Fibroblast of skin of scalp (primary cell): ENCODE measurements around the gene OR13C2. TPM values are rescaled to one million over a fixed set of nuclear protein-coding genes. Genes with fewer than 3 reads are reported as not detected.
"Not testable (repeated sequence)": the region's sequence is repeated elsewhere in the genome, so short reads cannot be mapped to it uniquely, and the experiment has no call there.

Source experiments
- DNase-seq: peaks from one replicate; pipeline ENCODE4 v3.0.0-alpha.2; 2013
- polyA plus RNA-seq, 2 experiments: library from polyadenylated mRNA; unstranded; fragments of 120-200 nt; gene quantifications; one replicate each; pipeline ENCODE4 v1.2.1, GENCODE V29; 2013; ENCODE audit not compliant: insufficient read length in 2 of 2

OR13C2 gene, protein sequence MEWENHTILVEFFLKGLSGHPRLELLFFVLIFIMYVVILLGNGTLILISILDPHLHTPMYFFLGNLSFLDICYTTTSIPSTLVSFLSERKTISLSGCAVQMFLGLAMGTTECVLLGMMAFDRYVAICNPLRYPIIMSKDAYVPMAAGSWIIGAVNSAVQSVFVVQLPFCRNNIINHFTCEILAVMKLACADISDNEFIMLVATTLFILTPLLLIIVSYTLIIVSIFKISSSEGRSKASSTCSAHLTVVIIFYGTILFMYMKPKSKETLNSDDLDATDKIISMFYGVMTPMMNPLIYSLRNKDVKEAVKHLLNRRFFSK
- not detected for polyA plus RNA-seq (2013, experiment 1 of 2; ENCODE audit: insufficient read length)
- not detected for polyA plus RNA-seq (2013, experiment 2 of 2; ENCODE audit: insufficient read length)

DNA sequence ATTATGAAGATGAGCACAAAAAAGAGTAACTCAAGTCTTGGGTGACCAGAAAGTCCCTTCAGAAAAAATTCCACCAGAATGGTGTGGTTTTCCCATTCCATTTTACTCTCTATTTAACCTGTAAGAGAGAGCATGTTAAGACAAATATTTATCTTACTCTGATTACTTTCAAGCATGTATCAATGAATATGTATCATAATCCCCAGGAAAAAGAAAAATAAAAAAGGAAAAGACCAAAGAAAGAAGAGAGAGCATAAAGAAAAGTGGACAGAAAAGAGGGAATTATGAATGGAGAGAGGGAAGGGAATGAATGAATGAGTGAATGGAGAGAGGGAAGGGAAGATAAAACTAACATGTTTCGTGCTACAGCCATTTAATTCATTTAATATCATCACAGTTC is at the start of gene OR13C2:
OR13C2 (minus strand) TSS at position 101 of the 400 bp plus-strand sequence; CDS start at position 101, 0 bp downstream.
- DNase-seq, result not testable (repeated sequence)

DNA sequence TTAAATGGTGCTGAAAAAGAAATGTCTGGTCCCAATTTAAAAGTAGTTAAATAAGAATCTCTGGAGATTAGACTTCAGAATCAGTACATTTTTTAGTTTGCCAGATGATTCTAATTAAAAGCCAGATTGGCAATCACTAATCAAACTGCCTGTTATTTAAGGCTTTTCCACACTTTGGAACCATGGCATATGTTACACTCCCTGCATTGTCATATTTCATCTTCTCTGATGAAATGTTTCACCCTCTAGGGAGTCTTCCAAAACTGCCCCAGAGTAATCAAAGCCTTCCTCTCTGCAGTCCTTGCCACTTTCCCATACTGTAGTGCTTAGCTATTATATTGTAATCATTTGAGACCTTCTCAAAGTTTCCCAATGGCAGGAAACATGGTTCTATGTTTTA is 30.0 kb upstream of the OR13C2 start:
- no peak for DNase-seq

DNA sequence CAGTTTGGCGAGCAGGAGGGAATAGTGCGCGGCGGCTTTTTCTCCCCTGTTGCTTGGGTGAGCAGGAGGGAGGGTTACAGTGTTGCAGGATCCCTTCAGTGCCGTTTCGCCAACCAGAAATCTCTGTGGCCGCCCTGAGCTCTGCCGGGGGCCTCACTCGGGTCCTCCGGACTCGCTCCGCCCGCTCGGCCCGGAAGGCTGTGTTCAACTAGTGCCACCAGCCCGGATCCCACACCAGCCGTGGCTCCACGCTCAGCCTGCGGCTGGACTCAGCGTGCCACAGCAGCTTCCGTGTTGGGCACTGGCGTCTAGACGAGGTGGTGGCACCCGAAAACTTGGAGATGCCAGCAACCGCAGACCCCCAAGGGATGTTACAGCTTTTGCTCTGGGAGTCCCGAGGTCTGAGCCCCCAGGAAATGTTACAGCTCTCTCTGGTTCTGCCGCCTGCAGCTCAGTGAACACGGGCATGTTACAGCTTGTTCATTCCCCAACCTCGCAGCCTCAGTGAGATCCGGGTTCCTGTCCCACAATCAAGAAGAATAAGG is 28.6 kb upstream of the OR13C2 start:
- DNase-seq, result no peak

DNA sequence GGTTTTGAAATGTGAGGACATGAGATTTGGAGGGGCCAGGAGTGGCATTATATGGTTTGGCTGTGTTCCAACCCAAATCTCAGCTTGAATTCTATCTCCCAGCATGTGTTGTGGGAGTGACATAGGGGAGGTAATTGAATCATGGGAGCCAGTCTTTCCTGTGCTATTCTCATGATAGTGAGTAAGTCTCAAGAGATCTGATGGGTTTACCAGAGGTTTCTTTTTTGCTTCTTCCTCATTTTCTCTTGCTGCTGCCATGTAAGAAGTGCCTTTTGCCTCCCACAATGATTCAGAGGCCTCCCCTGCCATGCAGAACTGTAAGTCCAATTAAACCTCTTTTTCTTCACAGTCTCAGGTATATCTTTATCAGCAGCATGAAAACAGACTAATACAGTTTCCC is 20.5 kb upstream of the OR13C2 start:
- not testable (repeated sequence) for DNase-seq

DNA sequence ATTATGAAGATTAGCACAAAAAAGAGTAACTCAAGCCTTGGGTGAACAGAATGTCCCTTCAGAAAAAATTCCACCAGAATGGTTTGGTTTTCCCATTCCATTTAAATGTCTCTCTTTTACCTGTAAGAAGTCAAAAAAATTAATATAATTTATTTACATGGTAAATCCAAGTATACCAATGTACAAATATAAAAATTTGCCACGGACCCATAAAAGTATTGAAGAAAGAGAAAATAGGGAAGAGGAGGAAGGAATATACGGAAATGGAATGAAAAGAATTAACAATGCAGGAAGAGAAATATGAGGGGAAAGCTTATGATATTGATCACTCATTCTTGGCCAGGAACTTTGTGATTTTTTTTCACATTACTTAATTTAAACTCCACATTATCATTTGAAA is 12.7 kb upstream of the OR13C2 start, which contains the start of gene OR13C9:
OR13C9 (minus strand) TSS at position 101 of the 400 bp plus-strand sequence; CDS start at position 101, 0 bp downstream.
- DNase-seq, result no peak

DNA sequence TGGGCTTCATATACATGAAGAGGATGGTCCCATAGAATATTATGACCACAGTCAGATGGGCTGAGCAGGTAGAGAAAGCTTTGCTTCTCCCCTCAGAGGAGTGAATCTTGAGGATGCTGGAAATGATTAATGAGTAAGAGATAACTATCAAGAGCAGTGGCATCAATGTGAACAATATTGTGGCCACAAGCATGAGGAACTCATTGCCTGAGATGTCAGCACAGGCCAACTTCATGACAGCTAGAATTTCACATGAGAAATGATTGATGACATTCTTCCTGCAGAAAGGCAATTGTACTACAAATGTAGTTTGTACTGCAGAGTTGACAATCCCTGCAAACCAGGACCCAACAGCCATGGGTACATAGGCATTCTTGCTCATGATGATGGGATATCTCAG is 12.0 kb upstream of the OR13C2 start:
- DNase-seq, result peak; percentile 5

DNA sequence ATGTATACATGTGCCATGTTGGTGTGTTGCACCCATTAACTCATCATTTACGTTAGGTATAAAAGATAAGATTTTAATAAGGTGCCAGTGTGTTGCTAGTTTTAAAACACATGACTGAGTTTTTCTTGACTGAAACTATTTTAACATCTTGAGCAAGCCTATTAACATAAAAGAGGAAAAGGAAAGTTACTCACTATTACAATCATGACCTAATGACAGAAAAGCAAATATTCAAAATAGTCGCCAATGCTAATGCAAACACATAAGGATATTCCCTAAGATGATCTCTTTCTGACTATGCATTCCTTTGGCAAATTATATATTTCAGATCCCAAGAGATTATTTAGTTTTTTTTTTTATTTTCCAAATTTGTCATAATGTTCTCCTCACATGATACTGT is 5.8 kb upstream of the OR13C2 start:
- no peak for DNase-seq

DNA sequence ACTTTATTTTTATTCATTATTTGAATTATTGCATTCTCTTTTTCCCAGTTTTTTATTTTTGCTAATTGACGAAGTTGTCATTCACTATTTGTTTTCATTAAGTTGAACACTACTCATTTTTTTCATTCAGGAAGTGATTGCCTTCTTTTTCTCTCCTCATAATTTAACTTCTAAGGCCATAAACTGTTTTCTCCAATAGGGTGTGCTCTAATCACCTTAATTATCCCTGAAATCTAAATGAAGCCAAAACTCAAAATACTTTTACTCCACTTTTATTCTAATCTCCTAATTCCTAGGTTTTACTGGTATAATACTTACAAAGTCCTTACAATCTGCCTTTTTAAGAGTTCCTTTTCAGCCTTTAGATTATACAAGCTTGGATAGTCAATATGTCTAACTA is 2.9 kb upstream of the OR13C2 start:
- DNase-seq, result no peak

DNA sequence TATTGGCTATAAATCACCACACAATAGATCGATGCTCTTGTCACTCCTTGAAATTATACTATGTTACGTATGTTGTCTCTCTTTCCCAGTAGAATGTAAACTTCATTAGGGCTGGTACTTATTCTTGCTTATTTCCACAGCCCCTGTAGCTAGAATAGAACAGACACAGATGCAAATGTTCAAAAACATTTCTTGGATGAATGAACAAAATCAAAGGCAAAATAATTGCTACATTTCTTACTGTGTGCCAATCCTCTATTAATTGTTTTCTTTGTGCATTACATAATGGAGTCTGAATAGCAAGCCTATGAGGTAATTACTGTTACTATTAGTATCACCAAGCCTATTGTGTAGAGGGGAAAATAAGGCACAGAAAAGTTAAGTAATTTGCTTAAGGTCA is 725 bp upstream of the OR13C2 start:
- no peak for DNase-seq

DNA sequence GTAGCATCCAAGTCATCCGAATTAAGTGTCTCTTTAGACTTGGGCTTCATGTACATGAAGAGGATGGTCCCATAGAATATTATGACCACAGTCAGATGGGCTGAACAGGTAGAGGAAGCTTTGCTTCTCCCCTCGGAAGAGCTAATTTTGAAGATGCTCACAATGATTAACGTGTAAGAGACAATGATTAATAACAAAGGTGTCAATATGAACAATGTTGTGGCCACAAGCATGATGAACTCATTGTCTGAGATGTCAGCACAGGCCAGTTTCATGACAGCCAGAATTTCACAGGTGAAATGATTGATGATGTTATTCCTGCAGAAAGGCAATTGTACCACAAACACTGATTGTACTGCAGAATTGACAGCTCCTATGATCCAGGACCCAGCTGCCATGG is 626 bp downstream of the OR13C2 start:
- DNase-seq, result no peak

DNA sequence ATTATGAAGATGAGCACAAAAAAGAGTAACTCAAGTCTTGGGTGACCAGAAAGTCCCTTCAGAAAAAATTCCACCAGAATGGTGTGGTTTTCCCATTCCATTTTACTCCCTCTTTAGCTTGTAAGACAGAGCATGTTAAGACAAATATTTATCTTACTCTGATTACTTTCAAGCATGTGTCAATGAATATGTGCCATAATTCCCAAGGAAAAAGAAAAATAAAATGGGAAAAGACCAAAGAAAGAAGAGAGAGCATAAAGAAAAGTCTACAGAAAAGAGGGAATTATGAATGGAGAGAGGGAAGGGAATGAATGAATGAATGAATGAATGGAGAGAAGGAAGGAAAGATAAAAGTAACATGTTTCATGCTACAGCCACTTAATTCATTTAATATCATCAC is 6.1 kb downstream of the OR13C2 start, which contains the start of gene OR13C5:
OR13C5 (minus strand) TSS at position 101 of the 400 bp plus-strand sequence; CDS start at position 101, 0 bp downstream.
- not testable (repeated sequence) for DNase-seq

DNA sequence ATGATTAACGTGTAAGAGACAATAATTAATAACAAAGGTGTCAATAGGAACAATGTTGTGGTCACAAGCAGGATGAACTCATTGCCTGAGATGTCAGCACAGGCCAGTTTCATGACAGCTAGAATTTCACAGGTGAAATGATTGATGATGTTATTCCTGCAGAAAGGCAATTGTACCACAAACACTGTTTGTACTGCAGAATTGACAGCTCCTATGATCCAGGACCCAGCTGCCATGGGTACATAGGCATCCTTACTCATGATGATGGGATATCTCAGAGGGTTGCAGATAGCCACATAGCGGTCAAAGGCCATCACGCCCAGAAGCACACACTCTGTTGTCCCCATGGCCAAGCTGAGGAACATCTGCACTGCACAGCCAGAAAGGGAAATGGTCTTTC is 6.7 kb downstream of the OR13C2 start:
- not testable (repeated sequence) for DNase-seq

DNA sequence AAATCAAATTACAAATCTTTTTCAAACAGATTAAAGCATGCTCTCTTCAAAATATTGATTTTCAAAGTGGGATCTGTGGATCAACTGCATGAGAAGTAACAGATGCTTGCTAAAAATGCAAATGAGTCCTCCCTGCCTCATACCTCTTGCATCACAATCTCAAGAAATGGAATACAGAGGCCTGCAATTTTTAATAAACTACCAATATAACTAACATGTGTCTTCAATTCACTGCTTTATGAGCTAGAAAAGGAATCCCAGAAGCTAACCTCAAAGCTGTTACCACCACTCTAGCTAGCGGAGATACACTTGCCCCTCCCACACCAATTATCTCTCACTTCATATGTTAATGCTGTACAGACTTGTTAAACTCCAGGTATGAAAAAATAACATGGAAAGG is 15.8 kb downstream of the OR13C2 start:
- DNase-seq, result no peak

DNA sequence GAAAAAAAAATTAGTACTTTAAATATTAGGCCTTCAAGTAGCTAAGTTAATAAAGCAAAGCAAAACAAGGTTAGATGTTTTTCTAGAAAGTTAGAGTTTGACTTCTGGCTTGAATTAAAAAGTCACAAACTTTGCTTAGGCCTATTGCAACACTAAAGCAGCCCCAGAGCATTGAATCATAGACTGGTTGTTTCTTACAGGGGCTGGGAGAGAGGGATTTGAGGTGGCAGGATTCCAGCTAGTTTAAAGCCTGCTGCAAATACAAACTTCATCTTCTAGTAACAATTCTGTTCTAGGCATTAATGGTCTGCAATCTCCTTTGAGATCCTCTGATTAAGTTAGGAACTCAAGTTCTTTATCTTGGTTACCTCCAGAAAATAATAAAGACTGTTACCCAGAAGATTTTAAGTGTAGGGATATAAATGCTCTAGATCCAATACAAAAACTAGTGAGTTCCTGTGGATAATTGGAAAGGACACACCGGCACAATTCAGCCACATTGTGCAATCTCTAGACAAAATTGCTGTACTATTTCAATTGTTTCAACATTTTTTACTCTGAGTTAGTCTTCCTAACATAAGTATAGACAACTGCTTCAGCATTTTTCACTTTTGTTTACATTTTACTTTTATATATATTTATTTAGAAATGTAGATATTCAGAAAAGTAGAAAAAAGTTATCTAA is 18.8 kb downstream of the OR13C2 start:
- DNase-seq, result peak; percentile 82

DNA sequence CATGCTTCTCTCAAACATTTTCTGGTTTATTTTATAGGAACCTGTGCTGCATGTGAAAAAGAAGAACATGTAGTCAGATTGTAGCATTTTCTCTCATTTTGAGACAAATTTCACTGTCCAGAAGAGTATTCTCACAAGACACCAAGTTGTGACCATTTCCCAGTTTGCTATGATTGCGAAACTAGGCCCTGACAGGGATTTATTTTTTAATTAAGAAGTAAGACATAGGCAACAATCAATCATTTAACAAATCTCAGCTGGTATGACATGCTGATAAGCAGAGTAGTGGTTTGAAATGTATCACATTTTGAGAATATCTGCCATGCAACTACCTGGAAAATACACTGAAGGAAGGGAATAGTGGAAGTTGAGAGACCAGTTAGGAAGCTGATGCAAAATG is 24.9 kb downstream of the OR13C2 start:
- DNase-seq, result no peak

DNA sequence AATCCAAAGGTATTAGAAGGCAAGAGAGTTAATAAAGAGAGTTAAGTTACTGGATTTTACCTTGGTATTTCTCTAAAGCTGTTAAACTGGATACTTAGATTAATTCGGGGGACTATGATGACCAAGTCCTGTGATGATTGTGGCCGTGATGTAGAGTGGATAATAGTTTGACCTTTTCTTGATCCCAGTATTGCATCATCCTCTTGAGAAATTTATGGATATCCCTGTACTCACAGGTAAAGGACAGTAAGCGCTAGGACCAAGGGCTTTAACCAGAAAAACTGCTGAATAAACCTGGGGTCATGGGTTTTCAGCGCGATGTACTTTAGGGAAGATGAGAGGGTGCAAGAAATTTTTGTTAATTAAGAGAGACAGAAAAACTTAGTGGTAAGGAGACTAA is 28.2 kb downstream of the OR13C2 start:
- DNase-seq, result no peak

DNA sequence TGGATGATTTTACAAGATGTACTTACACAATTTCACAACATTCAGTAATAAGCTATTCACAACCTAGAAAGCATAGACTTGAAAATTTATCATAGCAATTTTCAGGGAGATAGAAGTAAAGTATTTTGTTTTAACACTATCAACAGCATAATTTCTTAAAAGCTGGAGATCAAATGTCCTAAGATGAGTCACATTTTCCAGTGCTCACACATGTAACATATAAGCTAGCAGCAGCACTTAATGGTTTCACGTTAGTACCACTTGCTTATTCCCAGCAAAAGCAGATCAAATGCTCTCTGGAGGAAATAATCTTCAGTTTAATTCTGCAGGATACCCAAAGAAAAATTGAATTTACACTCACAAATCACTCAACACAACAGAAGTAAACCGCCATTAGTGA is 30.0 kb downstream of the OR13C2 start:
- no peak for DNase-seq

DNA sequence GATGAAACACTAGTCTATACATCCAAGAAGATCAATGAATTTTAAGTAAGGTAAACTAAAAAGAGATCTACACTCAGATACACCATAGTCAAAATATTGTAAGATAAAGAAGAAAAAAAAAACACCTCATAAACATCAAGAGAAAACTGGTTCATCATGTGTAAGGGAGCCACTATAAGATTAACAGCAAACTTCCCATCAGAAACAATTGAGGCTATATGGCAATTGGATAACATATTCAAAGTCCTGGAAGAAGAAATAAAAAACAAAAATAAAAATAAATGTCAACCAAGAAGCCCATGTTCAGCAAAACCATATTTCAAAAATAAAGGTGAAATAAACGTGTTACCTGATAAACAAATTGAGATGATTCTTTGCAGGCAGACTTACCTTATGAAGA is 32.8 kb downstream of the OR13C2 start:
- DNase-seq, result no peak

DNA sequence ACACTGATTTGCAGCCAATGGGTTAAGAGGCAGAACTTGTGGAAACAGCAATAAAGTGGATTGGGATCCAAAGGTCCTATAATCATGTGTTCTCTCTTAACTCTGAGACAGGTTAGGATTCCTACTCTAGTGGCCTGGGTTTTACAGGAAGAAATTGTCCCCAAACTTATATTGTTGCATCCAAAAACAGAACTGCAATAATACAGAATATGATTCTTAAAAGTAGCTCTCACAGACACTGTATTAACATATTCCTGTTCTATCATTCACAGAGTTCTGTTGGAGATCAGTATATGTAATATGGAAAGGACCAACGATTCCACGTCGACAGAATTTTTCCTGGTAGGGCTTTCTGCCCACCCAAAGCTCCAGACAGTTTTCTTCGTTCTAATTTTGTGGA is 36.6 kb downstream of the OR13C2 start, which contains the start of gene OR13C8:
OR13C8 (plus strand) TSS at position 301 of the 400 bp plus-strand sequence; CDS start at position 301, 0 bp downstream.
- DNase-seq, result no peak

DNA sequence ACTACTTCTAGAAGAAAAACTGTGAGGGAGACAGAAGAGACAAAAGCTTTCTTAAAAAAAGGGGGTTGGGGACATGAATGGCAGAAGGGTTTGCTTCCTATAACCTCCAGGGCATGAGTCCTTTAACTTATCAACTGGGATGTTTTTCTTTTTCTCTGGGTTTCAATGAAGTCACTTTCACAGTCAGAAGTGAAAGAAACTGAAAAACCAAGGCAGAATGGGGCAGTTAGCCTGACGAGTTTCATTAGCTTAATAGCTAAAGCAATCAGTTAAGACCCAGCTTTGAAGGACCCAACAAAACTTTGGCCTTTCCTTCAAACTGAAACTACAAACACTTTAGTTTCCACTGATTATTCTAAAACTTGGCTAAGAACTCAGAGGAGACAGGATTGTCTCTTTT is 41.1 kb downstream of the OR13C2 start:
- DNase-seq, result no peak

DNA sequence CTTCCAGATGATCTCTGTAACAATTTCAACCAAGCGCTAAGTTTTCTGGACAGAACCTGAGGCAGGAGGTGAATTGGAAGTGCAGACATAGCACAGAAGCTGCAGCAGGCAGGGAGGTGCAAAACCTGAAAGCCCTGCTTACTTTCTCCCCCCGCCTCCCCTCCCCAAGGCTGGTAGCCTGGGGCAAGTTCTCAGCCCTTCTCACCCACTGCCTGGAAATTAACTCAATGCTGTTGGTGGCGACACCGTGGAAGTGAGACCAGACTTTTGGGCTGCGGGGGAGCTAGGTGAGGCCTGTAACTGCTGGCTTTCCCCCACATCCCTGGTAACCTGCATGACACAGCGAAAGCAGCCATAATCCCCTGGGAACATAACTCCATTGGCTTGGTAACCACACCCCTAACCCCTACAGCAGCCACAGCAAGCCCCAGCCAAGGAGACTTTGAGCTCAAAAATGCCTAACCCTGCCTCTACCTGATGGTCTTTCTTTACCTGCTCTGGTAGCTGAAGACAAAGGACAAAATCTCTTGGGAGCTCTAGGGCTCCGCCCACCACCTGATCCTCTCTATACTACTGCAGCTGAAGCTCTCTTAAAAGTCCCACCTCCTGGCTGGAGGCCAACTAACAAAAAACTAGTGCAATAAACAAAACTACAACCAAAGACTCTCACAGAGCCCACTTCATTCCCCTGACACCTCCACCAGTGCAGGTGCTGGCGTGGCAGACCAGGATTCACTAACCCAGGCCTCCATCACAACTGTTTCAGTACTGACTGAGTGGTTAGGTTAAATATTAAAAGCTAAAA is 48.4 kb downstream of the OR13C2 start:
- no peak for DNase-seq

DNA sequence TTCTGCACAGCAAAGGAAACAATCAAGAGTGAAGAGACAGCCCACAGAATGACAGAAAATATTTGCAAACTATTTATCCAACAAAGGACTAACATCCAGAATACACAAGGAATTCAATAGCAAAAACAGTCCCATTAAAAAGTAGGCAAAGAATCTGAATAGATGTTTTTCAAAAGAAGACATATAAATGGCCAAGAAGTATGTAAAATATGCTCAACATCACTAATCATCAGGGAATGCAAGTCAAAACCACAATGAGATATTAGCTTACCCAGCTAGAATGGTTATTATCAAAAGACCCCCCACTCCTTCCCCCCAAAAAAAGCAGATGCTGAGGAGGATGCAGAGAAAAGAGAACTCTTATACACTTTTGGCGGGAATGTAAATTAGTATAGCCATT is 49.9 kb downstream of the OR13C2 start:
- DNase-seq, result peak; percentile 57
